H9 (cell line): ENCODE data around the gene JMJD8. TPM values are rescaled to one million over a fixed set of nuclear protein-coding genes. Genes with fewer than 3 reads are reported as not detected.

Experiments
- DNase-seq: peaks from one replicate; pipeline ENCODE4 v3.0.0-alpha.2; 2017
- H2AFZ ChIP-seq: one replicate; pipeline ENCODE4 v1.6.1; 2013; ENCODE audit warnings: mild to moderate bottlenecking, low read length, control low read depth, moderate library complexity
- H2AK5ac ChIP-seq: 2 replicates; pipeline ENCODE4 v1.6.1; 2013; ENCODE audit warnings: low read length, control low read depth, mixed read lengths; ENCODE audit not compliant: insufficient read length
- H2BK120ac ChIP-seq: one replicate; pipeline ENCODE4 v1.6.1; 2013; ENCODE audit warnings: low read depth, mild to moderate bottlenecking, low read length, control low read depth, inconsistent platforms; ENCODE audit not compliant: poor library complexity, severe bottlenecking
- H2BK12ac ChIP-seq: 2 replicates; pipeline ENCODE4 v1.6.1; 2013; ENCODE audit warnings: low read length, control low read depth, mixed read lengths, low read depth; ENCODE audit not compliant: insufficient read length
- H2BK15ac ChIP-seq: 2 replicates; pipeline ENCODE4 v1.6.1; 2013; ENCODE audit warnings: low read depth, low read length, control low read depth
- H2BK20ac ChIP-seq: one replicate; pipeline ENCODE4 v1.6.1; 2013; ENCODE audit warnings: low read depth, mild to moderate bottlenecking, low read length, control low read depth, inconsistent platforms; ENCODE audit not compliant: poor library complexity, severe bottlenecking
- H2BK5ac ChIP-seq: 2 replicates; pipeline ENCODE4 v1.6.1; 2013; ENCODE audit warnings: low read length, control low read depth, mixed read lengths; ENCODE audit not compliant: insufficient read length
- H3K14ac ChIP-seq: 2 replicates; pipeline ENCODE4 v1.6.1; 2013; ENCODE audit warnings: low read length, control low read depth; ENCODE audit not compliant: insufficient read depth
- H3K18ac ChIP-seq: 2 replicates; pipeline ENCODE4 v1.6.1; 2013; ENCODE audit warnings: low read depth, mild to moderate bottlenecking, mixed read lengths, low read length, control low read depth; ENCODE audit not compliant: insufficient read length
- H3K23ac ChIP-seq: 2 replicates; pipeline ENCODE4 v1.6.1; 2013; ENCODE audit warnings: low read length, control low read depth, mixed read lengths, low read depth; ENCODE audit not compliant: insufficient read length
- H3K23me2 ChIP-seq: 2 replicates; pipeline ENCODE4 v1.6.1; 2013; ENCODE audit warnings: low read depth, mild to moderate bottlenecking, mixed read lengths, low read length, control low read depth; ENCODE audit not compliant: insufficient read length, poor library complexity, severe bottlenecking
- H3K27ac ChIP-seq: 2 replicates; pipeline ENCODE4 v1.5.1; 2013; ENCODE audit warnings: low read length, control low read depth, mixed read lengths, low read depth; ENCODE audit not compliant: insufficient read length
- H3K27me3 ChIP-seq: 2 replicates; pipeline ENCODE4 v1.6.1; 2013; ENCODE audit warnings: low read length, control low read depth, inconsistent platforms; ENCODE audit not compliant: insufficient read depth
- H3K4ac ChIP-seq: 2 replicates; pipeline ENCODE4 v1.6.1; 2013; ENCODE audit warnings: low read depth, mild to moderate bottlenecking, control low read depth, inconsistent platforms, low read length, moderate library complexity
- H3K4me1 ChIP-seq: 2 replicates; pipeline ENCODE4 v1.6.1; 2013; ENCODE audit warnings: low read length, control low read depth, inconsistent platforms; ENCODE audit not compliant: insufficient read depth
- H3K4me2 ChIP-seq: 2 replicates; pipeline ENCODE4 v1.6.1; 2013; ENCODE audit warnings: low read length, control low read depth, mixed read lengths; ENCODE audit not compliant: insufficient read length, insufficient read depth
- H3K56ac ChIP-seq: 2 replicates; pipeline ENCODE4 v1.6.1; 2013; ENCODE audit warnings: low read depth, mild to moderate bottlenecking, mixed read lengths, low read length, control low read depth; ENCODE audit not compliant: insufficient read length
- H3K79me1 ChIP-seq: 2 replicates; pipeline ENCODE4 v1.6.1; 2013; ENCODE audit warnings: low read depth, mild to moderate bottlenecking, moderate library complexity, low read length, control low read depth, inconsistent platforms; ENCODE audit not compliant: insufficient read depth, poor library complexity, severe bottlenecking
- H3K79me2 ChIP-seq: 2 replicates; pipeline ENCODE4 v1.6.1; 2013; ENCODE audit warnings: low read length, control low read depth, inconsistent platforms; ENCODE audit not compliant: insufficient read depth
- H3K9ac ChIP-seq: 2 replicates; pipeline ENCODE4 v1.6.1; 2013; ENCODE audit warnings: low read length, control low read depth, mixed read lengths; ENCODE audit not compliant: insufficient read length; ENCODE audit errors: extremely low read depth
- H3K9me3 ChIP-seq: one replicate; pipeline ENCODE4 v1.6.1; 2013; ENCODE audit warnings: low read depth, low read length, inconsistent platforms; ENCODE audit not compliant: control insufficient read depth
- H3T11ph ChIP-seq: one replicate; pipeline ENCODE4 v1.6.1; 2013; ENCODE audit warnings: mild to moderate bottlenecking, low read length, control low read depth, inconsistent platforms
- H4K20me1 ChIP-seq: one replicate; pipeline ENCODE4 v1.6.1; 2013; ENCODE audit not compliant: control insufficient read depth, insufficient read length, insufficient read depth
- H4K5ac ChIP-seq: 2 replicates; pipeline ENCODE4 v1.6.1; 2013; ENCODE audit warnings: low read depth, mild to moderate bottlenecking, mixed read lengths, low read length, control low read depth; ENCODE audit not compliant: insufficient read length
- H4K8ac ChIP-seq: replicated peaks from 2 replicates; pipeline ENCODE4 v1.6.1; 2013; ENCODE audit warnings: low read length, control low read depth, mixed read lengths, low read depth; ENCODE audit not compliant: insufficient read length
- H4K91ac ChIP-seq: 2 replicates; pipeline ENCODE4 v1.6.1; 2013; ENCODE audit warnings: low read depth, mild to moderate bottlenecking, moderate library complexity, mixed read lengths, low read length, control low read depth; ENCODE audit not compliant: insufficient read length
- H3K27ac Mint-ChIP-seq, 3 experiments: 2 replicates in 2 of 3; 3 replicates in 1 of 3; pipeline ENCODE4 v1.8.0; 2020 to 2021; ENCODE audit warnings: mixed read lengths in 3 of 3, mild to moderate bottlenecking in 1 of 3, moderate library complexity in 1 of 3
- H3K27me3 Mint-ChIP-seq: 2 replicates; pipeline ENCODE4 v1.8.0; 2021; ENCODE audit warnings: low read depth, mild to moderate bottlenecking, moderate library complexity, mixed read lengths
- H3K36me3 Mint-ChIP-seq, 3 experiments: 2 replicates in 2 of 3; 3 replicates in 1 of 3; pipeline ENCODE4 v1.8.0; 2020 to 2021; ENCODE audit warnings: low read depth in 3 of 3, mixed read lengths in 3 of 3; ENCODE audit not compliant: insufficient read depth in 1 of 3
- H3K4me1 Mint-ChIP-seq, 2 experiments: 2 replicates each; pipeline ENCODE4 v1.8.0; 2020; ENCODE audit warnings: mixed read lengths in 2 of 2
- H3K4me3 Mint-ChIP-seq, 2 experiments: 2 replicates in 1 of 2; 3 replicates in 1 of 2; pipeline ENCODE4 v1.8.0; 2020 to 2021; ENCODE audit warnings: mild to moderate bottlenecking in 2 of 2, mixed read lengths in 2 of 2, moderate library complexity in 1 of 2
- H3K9me3 Mint-ChIP-seq, 2 experiments: 2 replicates in 1 of 2; 3 replicates in 1 of 2; pipeline ENCODE4 v1.8.0; 2020; ENCODE audit warnings: mild to moderate bottlenecking in 2 of 2, mixed read lengths in 2 of 2, moderate library complexity in 1 of 2
- CTCF ChIP-seq: fragments of 200-600 bp; sonication (generic); conservative IDR thresholded peaks from 3 replicates; pipeline ENCODE4 v1.8.0; 2021; ENCODE audit warnings: antibody characterized with exemption, mild to moderate bottlenecking
- WGBS: extraction: QIAGEN DNeasy Blood & Tissue Kit; methylation state at CpG from one replicate; pipeline ENCODE4 v1.1.7; 2013; ENCODE audit warnings: missing lambda C conversion rate, low lambda C conversion rate, mixed read lengths; ENCODE audit not compliant: insufficient read length; ENCODE audit errors: extremely low coverage; 5-methylcytosine and 5-hydroxymethylcytosine counted together
- total RNA-seq: library from RNA; stranded (reverse); gene quantifications from 2 replicates; pipeline ENCODE4 v1.2.1, GENCODE V29; 2021

Gene JMJD8
- total RNA-seq, 1 experiment from 2014 or later: 52.7 TPM

- peaks cover 9% of the 10 kb centered on the region for H3K23me2 ChIP-seq
Measured at GRCh38 chr16:651844-652243, 32.3 kb downstream of the JMJD8 start.

More at GRCh38 chr16:651844-652243, 32.3 kb downstream of the JMJD8 start:
- Histone ChIP-seq H3K79me2 (no peaks in the 10 kb centered on the region), H3K9me3 (no peaks in the 10 kb centered on the region), H2BK15ac (no peak overlapping the region), H2BK5ac (no peak overlapping the region), H2AFZ (no peak overlapping the region), H4K91ac (no peak overlapping the region), H3K18ac (no peak overlapping the region), H3K27me3 (no peaks in the 10 kb centered on the region), H4K8ac (no peak overlapping the region), H3K27ac (no peak overlapping the region), H3K79me1 (no peaks in the 10 kb centered on the region), H3K23ac (no peak overlapping the region), H2AK5ac (no peak overlapping the region), H2BK120ac (no peak overlapping the region), H4K5ac (no peak overlapping the region), H3T11ph (no peak overlapping the region), H3K4ac (no peak overlapping the region), H3K9ac (no peak overlapping the region), H2BK20ac (no peak overlapping the region), H2BK12ac (no peak overlapping the region), H4K20me1 (no peaks in the 10 kb centered on the region), H3K56ac (no peak overlapping the region), H3K4me1 (no peaks in the 10 kb centered on the region), H3K4me2 (no peak overlapping the region), H3K14ac (no peak overlapping the region)
- Mint-ChIP-seq H3K36me3 (no peaks in the 10 kb centered on the region; a peak in 1 of 7 replicates), H3K27ac (no peak overlapping the region), H3K9me3 (no peaks in the 10 kb centered on the region), H3K4me3 (no peak overlapping the region; a peak in 1 of 5 replicates), H3K27me3 (no peaks in the 10 kb centered on the region), H3K4me1 (peaks cover 0 to 9% of the 10 kb centered on the region in 2 experiments; a peak in 2 of 4 replicates)
- DNase-seq: no peak
- no CpG with 5 or more reads among the region's 22 CpGs for WGBS
- no peak for TF ChIP-seq CTCF
